SU-DHL-6 (cell line): Measurements from ENCODE around the gene KRTAP10-10.

ENCODE experiments used
- H2AFZ ChIP-seq: fragments of 200-600 bp; sonication (generic); 2 replicates; pipeline ENCODE4 v1.6.1; 2014; ENCODE audit warnings: low read depth, mild to moderate bottlenecking, moderate library complexity, mixed read lengths, antibody characterized with exemption, low read length; ENCODE audit not compliant: severe bottlenecking
- H3F3A ChIP-seq: fragments of 200-600 bp; shearing (Covaris generic); 2 replicates; pipeline ENCODE4 v1.6.0; 2016; ENCODE audit warnings: antibody characterized with exemption, mild to moderate bottlenecking; ENCODE audit not compliant: insufficient read depth
- H3K27ac ChIP-seq: fragments of 200-600 bp; sonication (generic); 2 replicates; pipeline ENCODE4 v1.5.1; 2016; ENCODE audit warnings: low read depth, mild to moderate bottlenecking, low read length, moderate library complexity, mixed read lengths
- H3K27me3 ChIP-seq: fragments of 200-600 bp; sonication (generic), shearing (Covaris generic); 2 replicates; pipeline ENCODE4 v1.6.0; 2014; ENCODE audit warnings: mild to moderate bottlenecking, low read length
- H3K36me3 ChIP-seq: fragments of 200-600 bp; sonication (generic); 2 replicates; pipeline ENCODE4 v1.6.1; 2014; ENCODE audit warnings: mild to moderate bottlenecking, low read length, mixed read lengths
- H3K4me2 ChIP-seq: fragments of 300-600, 200-600 bp; shearing (Covaris generic), sonication (generic); 2 replicates; pipeline ENCODE4 v1.6.0; 2014; ENCODE audit warnings: low read length, low read depth, mild to moderate bottlenecking; ENCODE audit not compliant: poor library complexity, severe bottlenecking
- H3K4me3 ChIP-seq: fragments of 200-600 bp; sonication (generic); 2 replicates; pipeline ENCODE4 v1.5.1; 2014; ENCODE audit warnings: antibody characterized with exemption, low read length, mild to moderate bottlenecking, mixed read lengths; ENCODE audit not compliant: insufficient read depth, poor library complexity, severe bottlenecking
- H3K79me2 ChIP-seq: fragments of 200-600 bp; sonication (generic); 2 replicates; pipeline ENCODE4 v1.6.1; 2014; ENCODE audit warnings: mild to moderate bottlenecking, low read length, moderate library complexity; ENCODE audit not compliant: insufficient read depth
- H3K9ac ChIP-seq: fragments of 200-600 bp; sonication (generic); 2 replicates; pipeline ENCODE4 v1.7.0; 2014; ENCODE audit warnings: mild to moderate bottlenecking, low read length
- H3K9me2 ChIP-seq: fragments of 200-600 bp; sonication (generic); replicated peaks from 2 replicates; pipeline ENCODE4 v1.6.1; 2014; ENCODE audit warnings: low read length; ENCODE audit not compliant: insufficient read depth
- H3K9me3 ChIP-seq: fragments of 200-600 bp; sonication (generic); 2 replicates; pipeline ENCODE4 v1.6.1; 2014; ENCODE audit warnings: low read length, mixed read lengths; ENCODE audit not compliant: insufficient read depth
- H4K20me1 ChIP-seq: fragments of 200-600 bp; sonication (generic); 2 replicates; pipeline ENCODE4 v1.6.1; 2014; ENCODE audit warnings: low read depth, mild to moderate bottlenecking, antibody characterized with exemption, low read length, moderate library complexity, mixed read lengths
- EZH2phosphoT487 ChIP-seq: fragments of 200-600 bp; sonication (generic), shearing (Covaris generic); conservative IDR thresholded peaks from 2 replicates; pipeline ENCODE4 v1.6.1; 2018; ENCODE audit warnings: mild to moderate bottlenecking, antibody characterized with exemption, low read length, moderate library complexity, mixed read lengths
- TF ChIP-seq, protein P1 (sequence below): fragments of 200-600 bp; sonication (generic); IDR thresholded peaks from one replicate; pipeline ENCODE4 v1.5.1; 2017; ENCODE audit warnings: antibody characterized with exemption, mild to moderate bottlenecking, low read length, moderate library complexity; ENCODE audit not compliant: insufficient read depth, poor library complexity, severe bottlenecking

The KRTAP10-10 gene

GRCh38 chr21:44687671-44688070 lies 50.5 kb downstream of the KRTAP10-10 start:
- Histone ChIP-seq H3K79me2 (no peaks in the 10 kb centered on the region), H3K27ac (no peak overlapping the region), H3K9ac (no peak overlapping the region), H3K4me3 (no peak overlapping the region), H3K36me3 (no peaks in the 10 kb centered on the region), H2AFZ (no peak overlapping the region), H4K20me1 (no peaks in the 10 kb centered on the region), H3K9me2 (no peaks in the 10 kb centered on the region), H3K4me2 (no peak overlapping the region), H3K27me3 (no peaks in the 10 kb centered on the region), H3F3A (no peaks in the 10 kb centered on the region), H3K9me3 (no peaks in the 10 kb centered on the region)
- TF ChIP-seq, protein P1, sequence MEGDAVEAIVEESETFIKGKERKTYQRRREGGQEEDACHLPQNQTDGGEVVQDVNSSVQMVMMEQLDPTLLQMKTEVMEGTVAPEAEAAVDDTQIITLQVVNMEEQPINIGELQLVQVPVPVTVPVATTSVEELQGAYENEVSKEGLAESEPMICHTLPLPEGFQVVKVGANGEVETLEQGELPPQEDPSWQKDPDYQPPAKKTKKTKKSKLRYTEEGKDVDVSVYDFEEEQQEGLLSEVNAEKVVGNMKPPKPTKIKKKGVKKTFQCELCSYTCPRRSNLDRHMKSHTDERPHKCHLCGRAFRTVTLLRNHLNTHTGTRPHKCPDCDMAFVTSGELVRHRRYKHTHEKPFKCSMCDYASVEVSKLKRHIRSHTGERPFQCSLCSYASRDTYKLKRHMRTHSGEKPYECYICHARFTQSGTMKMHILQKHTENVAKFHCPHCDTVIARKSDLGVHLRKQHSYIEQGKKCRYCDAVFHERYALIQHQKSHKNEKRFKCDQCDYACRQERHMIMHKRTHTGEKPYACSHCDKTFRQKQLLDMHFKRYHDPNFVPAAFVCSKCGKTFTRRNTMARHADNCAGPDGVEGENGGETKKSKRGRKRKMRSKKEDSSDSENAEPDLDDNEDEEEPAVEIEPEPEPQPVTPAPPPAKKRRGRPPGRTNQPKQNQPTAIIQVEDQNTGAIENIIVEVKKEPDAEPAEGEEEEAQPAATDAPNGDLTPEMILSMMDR = no peak
- no peak for TF ChIP-seq EZH2phosphoT487
